Vagina (tissue), 2 donors: Measurements from ENCODE around the gene CEACAM3. TPM values are rescaled to one million over a fixed set of nuclear protein-coding genes. Genes with fewer than 3 reads are reported as not detected.
"Not testable (repeated sequence)": the region's sequence is repeated elsewhere in the genome, so short reads cannot be mapped to it uniquely, and the experiment has no call there.

Experiments used
- DNase-seq, 2 donors: peaks; one replicate each; pipeline ENCODE4 v3.0.0-alpha.2; 2017; ENCODE audit errors: extremely low spot score in 2 of 2
- H3K27ac ChIP-seq: fragments of 200-600 bp; sonication (generic); one replicate; pipeline ENCODE4 v1.5.1; 2019
- H3K27me3 ChIP-seq: fragments of 200-600 bp; sonication (generic); one replicate; pipeline ENCODE4 v1.5.1; 2019
- H3K36me3 ChIP-seq, 2 donors: fragments of 200-600 bp; sonication (generic); one replicate each; pipeline ENCODE4 v1.5.1; 2017 to 2019
- H3K4me1 ChIP-seq: fragments of 200-600 bp; sonication (generic); one replicate; pipeline ENCODE4 v1.5.1; 2019
- H3K4me3 ChIP-seq, 2 donors: fragments of 200-600 bp; sonication (generic); 1 replicate in 1 of 2; 2 replicates in 1 of 2; pipeline ENCODE4 v1.5.1; 2016 to 2019
- H3K9me3 ChIP-seq: fragments of 200-600 bp; sonication (generic); one replicate; pipeline ENCODE4 v1.5.1; 2019
- CTCF ChIP-seq, 3 experiments: fragments of 450-650 bp in 2 of 3; fragments of 200-600 bp in 1 of 3; sonication (generic) in 1 of 3; IDR thresholded peaks; one replicate each; pipeline ENCODE4 v1.5.1; 2017 to 2019; ENCODE audit warnings: antibody characterized with exemption in 3 of 3, mild to moderate bottlenecking in 2 of 3, moderate library complexity in 2 of 3
- POLR2A ChIP-seq, 2 donors: fragments of 450-650 bp; IDR thresholded peaks; one replicate each; pipeline ENCODE4 v1.6.1; 2017; ENCODE audit warnings: antibody characterized with exemption in 2 of 2, mild to moderate bottlenecking in 2 of 2, moderate library complexity in 2 of 2
- POLR2AphosphoS5 ChIP-seq, 2 donors: sonication (generic); formaldehyde crosslinking; IDR thresholded peaks; one replicate each; pipeline ENCODE4 v1.9.0; 2017; ENCODE audit warnings: antibody characterized with exemption in 2 of 2, mild to moderate bottlenecking in 2 of 2, low read depth in 1 of 2; ENCODE audit not compliant: insufficient read depth in 1 of 2
- intact Hi-C: fragments of 100-400 bp; cut with DNase I; formaldehyde crosslinking; loops from one replicate; pipeline ENCODE4 v1.15.1; 2023
- total RNA-seq: library from RNA; depleted of rRNA; stranded (reverse); fragments of >200 nt; gene quantifications from one replicate; pipeline ENCODE4 v1.2.3, GENCODE V29; 2016

CEACAM3 gene
- total RNA-seq: not detected

- Histone ChIP-seq H3K9me3 (no peaks in the 10 kb centered on the region), H3K4me1 (no peaks in the 10 kb centered on the region), H3K4me3 (no peak within 1 kb of the TSS), H3K27ac (no peak within 1 kb of the TSS), H3K27me3 (no peaks in the 10 kb centered on the region), H3K36me3 (no peaks in the 10 kb centered on the region)
- no peak for DNase-seq
- intact Hi-C loops: no loop called here
- no peak for TF ChIP-seq POLR2AphosphoS5 (IDR thresholded peaks at IDR 0.05; ENCODE audit: insufficient read depth in 1 of 2, low read depth in 1 of 2)
- TF ChIP-seq POLR2A (IDR thresholded peaks at IDR 0.05): no peak
- TF ChIP-seq CTCF (IDR thresholded peaks at IDR 0.05): no peak
These were observed at the start of gene CEACAM3 for GRCh38 chr19:41796362-41796761. TSS of gene CEACAM3 (plus strand) at chr19:41796587. CDS start at chr19:41796678, 91 bp downstream.

GRCh38 chr19:41746593-41747227, 49.7 kb upstream of the CEACAM3 start:
- Histone ChIP-seq H3K4me1 (no peaks in the 10 kb centered on the region), H3K27me3 (no peaks in the 10 kb centered on the region), H3K27ac (no peak overlapping the region), H3K9me3 (no peaks in the 10 kb centered on the region), H3K4me3 (no peak overlapping the region), H3K36me3 (no peaks in the 10 kb centered on the region)
- no peak for DNase-seq
- intact Hi-C loops: no loop called here
- no peak for TF ChIP-seq POLR2A (IDR thresholded peaks at IDR 0.05)
- TF ChIP-seq CTCF (IDR thresholded peaks at IDR 0.05): no peak
- TF ChIP-seq POLR2AphosphoS5 (IDR thresholded peaks at IDR 0.05; ENCODE audit: insufficient read depth in 1 of 2, low read depth in 1 of 2): no peak

GRCh38 chr19:41748012-41748411, 48.4 kb upstream of the CEACAM3 start:
- no peak for TF ChIP-seq POLR2AphosphoS5 (IDR thresholded peaks at IDR 0.05; ENCODE audit: insufficient read depth in 1 of 2, low read depth in 1 of 2)
- no peak for TF ChIP-seq CTCF (IDR thresholded peaks at IDR 0.05)
- TF ChIP-seq POLR2A (IDR thresholded peaks at IDR 0.05): no peak
- intact Hi-C loops: no loop called here
- Histone ChIP-seq H3K4me3 (no peak overlapping the region), H3K27ac (no peak overlapping the region), H3K27me3 (no peaks in the 10 kb centered on the region), H3K4me1 (no peaks in the 10 kb centered on the region), H3K36me3 (no peaks in the 10 kb centered on the region), H3K9me3 (no peaks in the 10 kb centered on the region)
- DNase-seq: no peak

- H3K27ac ChIP-seq: not testable (repeated sequence)
These were observed 45.9 kb upstream of the CEACAM3 start for GRCh38 chr19:41750248-41751134.

GRCh38 chr19:41753159-41753558, 43.2 kb upstream of the CEACAM3 start:
- no peak for DNase-seq
- Histone ChIP-seq H3K36me3 (no peaks in the 10 kb centered on the region), H3K27me3 (no peaks in the 10 kb centered on the region), H3K27ac (no peak overlapping the region), H3K9me3 (no peaks in the 10 kb centered on the region), H3K4me1 (no peaks in the 10 kb centered on the region), H3K4me3 (no peak overlapping the region)
- intact Hi-C loops: no loop called here
- TF ChIP-seq POLR2AphosphoS5 (IDR thresholded peaks at IDR 0.05; ENCODE audit: insufficient read depth in 1 of 2, low read depth in 1 of 2) (no peak), CTCF (IDR thresholded peaks at IDR 0.05) (peak in 2 of 3 experiments; percentile 8 to 21)

More at GRCh38 chr19:41750248-41751134, 45.9 kb upstream of the CEACAM3 start:
- H3K9me3 ChIP-seq, intact Hi-C loops, H3K4me1 ChIP-seq, H3K36me3 ChIP-seq, H3K4me3 ChIP-seq, DNase-seq, H3K27me3 ChIP-seq: not testable (repeated sequence)
